H1 (cell line): ENCODE data around the gene MARK4. TPM values are rescaled to one million over a fixed set of nuclear protein-coding genes. Genes with fewer than 3 reads are reported as not detected.

Experiments used
- CTCF ChIA-PET: fragments of 300-600 bp; sonication (Branson Sonifier 250); formaldehyde crosslinking; loops from one replicate; lab custom pipeline; 2021; ENCODE audit not compliant: partially characterized antibody; lab: Charles Lee
- POLR2A ChIA-PET: fragments of 300-600 bp; sonication (Branson Sonifier 250); formaldehyde crosslinking; loops from one replicate; lab custom pipeline; 2021; ENCODE audit warnings: inconsistent platforms; ENCODE audit not compliant: partially characterized antibody; lab: Charles Lee
- DNase-seq, 2 experiments: peaks; one replicate each; pipeline versions ENCODE4 v3.0.0 to v3.0.0-alpha.2; 2010 to 2022; ENCODE audit warnings: low spot score in 2 of 2, low read depth in 1 of 2, mixed read lengths in 1 of 2
- FAIRE-seq: peaks from 2 replicates; lab custom pipeline; 2011; peaks lifted over from hg19 to GRCh38; lab: Jason Lieb, UNC
- H2AFZ ChIP-seq: 2 replicates; pipeline ENCODE4 v1.8.1; 2012; ENCODE audit warnings: low read length, inconsistent platforms
- H2AK5ac ChIP-seq: 2 replicates; pipeline ENCODE4 v1.6.1; 2013; ENCODE audit warnings: low read depth, low read length
- H2BK120ac ChIP-seq: replicated peaks from 2 replicates; pipeline ENCODE3; 2013; ENCODE audit warnings: low read depth, low read length, inconsistent platforms
- H2BK12ac ChIP-seq: 2 replicates; pipeline ENCODE4 v1.6.1; 2013; ENCODE audit warnings: low read depth, low read length
- H2BK15ac ChIP-seq: 2 replicates; pipeline ENCODE4 v1.6.1; 2013; ENCODE audit warnings: low read length
- H2BK20ac ChIP-seq: 2 replicates; pipeline ENCODE4 v1.6.1; 2013; ENCODE audit warnings: low read length
- H2BK5ac ChIP-seq: 2 replicates; pipeline ENCODE4 v1.6.1; 2013; ENCODE audit warnings: low read depth, low read length
- H3K14ac ChIP-seq: 2 replicates; pipeline ENCODE4 v1.6.1; 2013; ENCODE audit warnings: inconsistent platforms; ENCODE audit not compliant: insufficient read length
- H3K18ac ChIP-seq: 2 replicates; pipeline ENCODE4 v1.6.1; 2013; ENCODE audit warnings: low read length; ENCODE audit errors: extremely low read depth
- H3K23ac ChIP-seq: 2 replicates; pipeline ENCODE4 v1.6.1; 2013; ENCODE audit warnings: inconsistent platforms; ENCODE audit not compliant: insufficient read length
- H3K23me2 ChIP-seq: 2 replicates; pipeline ENCODE4 v1.6.1; 2013; ENCODE audit warnings: low read depth, low read length
- H3K27ac ChIP-seq: 2 replicates; pipeline ENCODE4 v1.6.1; 2011; ENCODE audit warnings: low read depth, low read length, inconsistent platforms
- H3K27me3 ChIP-seq, 4 experiments: replicated peaks in 1 of 4; 1 replicate in 1 of 4; 2 replicates in 3 of 4; pipeline versions ENCODE4 v1.6.1 to v1.8.1; 2011 to 2013; ENCODE audit warnings: low read length in 3 of 4, mild to moderate bottlenecking in 3 of 4, inconsistent platforms in 2 of 4, mixed read lengths in 2 of 4, moderate library complexity in 1 of 4; ENCODE audit not compliant: control insufficient read depth in 3 of 4, insufficient read depth in 3 of 4; ENCODE audit errors: extremely low read depth in 1 of 4
- H3K36me3 ChIP-seq, 4 experiments: 2 replicates each; pipeline versions ENCODE4 v1.6.1 to v1.8.1; 2011 to 2013; ENCODE audit warnings: mild to moderate bottlenecking in 4 of 4, low read length in 3 of 4, moderate library complexity in 2 of 4, control low read depth in 1 of 4, inconsistent platforms in 1 of 4; ENCODE audit not compliant: insufficient read depth in 4 of 4, control insufficient read depth in 2 of 4
- H3K4ac ChIP-seq: replicated peaks from 2 replicates; pipeline ENCODE3; 2013; ENCODE audit warnings: low read length, low read depth, mixed read lengths, inconsistent platforms; ENCODE audit not compliant: insufficient read length
- H3K4me1 ChIP-seq, 4 experiments: replicated peaks in 1 of 4; 1 replicate in 1 of 4; 2 replicates in 3 of 4; pipeline versions ENCODE4 v1.6.1 to v1.8.1; 2011 to 2013; ENCODE audit warnings: low read length in 3 of 4, inconsistent platforms in 2 of 4, mixed read lengths in 1 of 4; ENCODE audit not compliant: insufficient read depth in 4 of 4, control insufficient read depth in 3 of 4
- H3K4me2 ChIP-seq, 2 experiments: 2 replicates each; pipeline versions ENCODE4 v1.6.1 to v1.8.1; 2011 to 2013; ENCODE audit warnings: low read depth in 2 of 2, low read length in 2 of 2, control low read depth in 1 of 2, inconsistent platforms in 1 of 2, mild to moderate bottlenecking in 1 of 2; ENCODE audit not compliant: insufficient read depth in 1 of 2
- H3K4me3 ChIP-seq, 4 experiments: fragments of 200-600, 300-600 bp in 1 of 4; sonication (generic), shearing (Covaris generic), sonication (Bioruptor Twin) in 1 of 4; 2 replicates each; pipeline versions ENCODE4 v1.5.1 to v1.8.1; 2011 to 2016; ENCODE audit warnings: low read length in 4 of 4, low read depth in 3 of 4, control low read depth in 2 of 4, inconsistent platforms in 2 of 4, mild to moderate bottlenecking in 2 of 4, mixed read lengths in 1 of 4, moderate library complexity in 1 of 4; ENCODE audit not compliant: insufficient read depth in 2 of 4; ENCODE audit errors: extremely low read depth in 1 of 4
- H3K56ac ChIP-seq: replicated peaks from 2 replicates; pipeline ENCODE3; 2013; ENCODE audit warnings: low read depth, mild to moderate bottlenecking, mixed read lengths, low read length, inconsistent platforms; ENCODE audit not compliant: insufficient read length
- H3K79me1 ChIP-seq: 2 replicates; pipeline ENCODE4 v1.6.1; 2013; ENCODE audit warnings: low read depth, low read length, control low read depth
- H3K79me2 ChIP-seq, 2 experiments: 2 replicates each; pipeline versions ENCODE4 v1.6.1 to v1.8.1; 2012 to 2013; ENCODE audit warnings: low read length in 2 of 2, mild to moderate bottlenecking in 2 of 2, inconsistent platforms in 1 of 2; ENCODE audit not compliant: insufficient read depth in 2 of 2, control insufficient read depth in 1 of 2
- H3K9ac ChIP-seq, 4 experiments: replicated peaks in 1 of 4; 1 replicate in 1 of 4; 2 replicates in 3 of 4; pipeline versions ENCODE4 v1.6.1 to v1.8.1; 2011 to 2013; ENCODE audit warnings: low read depth in 3 of 4, low read length in 3 of 4, control low read depth in 2 of 4, mild to moderate bottlenecking in 2 of 4, moderate library complexity in 2 of 4, inconsistent platforms in 1 of 4; ENCODE audit errors: extremely low read depth in 1 of 4
- H3K9me3 ChIP-seq, 2 experiments: 2 replicates each; pipeline versions ENCODE4 v1.6.1 to v1.8.1; 2012 to 2013; ENCODE audit warnings: mild to moderate bottlenecking in 2 of 2, moderate library complexity in 2 of 2, control low read depth in 1 of 2, inconsistent platforms in 1 of 2, low read depth in 1 of 2, low read length in 1 of 2, mixed read lengths in 1 of 2; ENCODE audit not compliant: insufficient read depth in 2 of 2
- H4K20me1 ChIP-seq, 2 experiments: replicated peaks in 1 of 2; 2 replicates each; pipeline versions ENCODE3 to v1.8.1; 2011 to 2013; ENCODE audit warnings: inconsistent platforms in 2 of 2, low read length in 2 of 2, mild to moderate bottlenecking in 1 of 2; ENCODE audit not compliant: insufficient read depth in 2 of 2, control insufficient read depth in 1 of 2
- H4K5ac ChIP-seq: 2 replicates; pipeline ENCODE4 v1.6.1; 2013; ENCODE audit warnings: low read length, low read depth, mixed read lengths, inconsistent platforms; ENCODE audit not compliant: insufficient read length
- H4K8ac ChIP-seq: 2 replicates; pipeline ENCODE4 v1.8.0; 2013; ENCODE audit warnings: mild to moderate bottlenecking, moderate library complexity, low read length, inconsistent platforms; ENCODE audit not compliant: insufficient read depth; ENCODE audit errors: extremely low read depth
- H4K91ac ChIP-seq: replicated peaks from 2 replicates; pipeline ENCODE3; 2013; ENCODE audit warnings: low read length, mixed read lengths, inconsistent platforms; ENCODE audit not compliant: insufficient read length
- CTCF ChIP-seq, 3 experiments: IDR thresholded peaks; 1 replicate in 2 of 3; 2 replicates in 1 of 3; pipeline versions ENCODE4 v1.5.1 to v1.6.1; 2011; ENCODE audit warnings: low read length in 3 of 3, mild to moderate bottlenecking in 3 of 3, inconsistent platforms in 2 of 3, low read depth in 1 of 3, moderate library complexity in 1 of 3; ENCODE audit not compliant: insufficient read depth in 1 of 3; ENCODE audit errors: control extremely low read depth in 1 of 3
- NANOG ChIP-seq: IDR thresholded peaks from 2 replicates; pipeline ENCODE4 v1.6.1; 2011; ENCODE audit warnings: low read length, low read depth, mild to moderate bottlenecking, inconsistent platforms; ENCODE audit not compliant: insufficient read depth, poor library complexity, severe bottlenecking
- RBBP5 ChIP-seq: IDR thresholded peaks from 2 replicates; pipeline ENCODE4 v1.7.1; 2012; ENCODE audit warnings: low read depth, mild to moderate bottlenecking, inconsistent platforms, low read length, moderate library complexity, borderline replicate concordance
- SIN3A ChIP-seq, 2 experiments: IDR thresholded peaks in 1 of 2; conservative IDR thresholded peaks in 1 of 2; 2 replicates each; pipeline ENCODE4 v1.6.1; 2011 to 2012; ENCODE audit warnings: low read length in 2 of 2, improper control_type of control experiment in 1 of 2, low read depth in 1 of 2, mild to moderate bottlenecking in 1 of 2
- SIX5 ChIP-seq: IDR thresholded peaks from 2 replicates; pipeline ENCODE4 v1.6.1; 2011; ENCODE audit warnings: mild to moderate bottlenecking, low read depth, low read length
- SP1 ChIP-seq: IDR thresholded peaks from 2 replicates; pipeline ENCODE4 v1.6.1; 2011; ENCODE audit warnings: low read depth, low read length
- SP2 ChIP-seq: IDR thresholded peaks from 2 replicates; pipeline ENCODE4 v1.6.1; 2012; ENCODE audit warnings: mild to moderate bottlenecking, low read length, inconsistent platforms
- SRF ChIP-seq: IDR thresholded peaks from 2 replicates; pipeline ENCODE4 v1.6.1; 2011; ENCODE audit warnings: mild to moderate bottlenecking, low read depth, low read length, moderate library complexity
- WGBS, 2 experiments: shearing (Covaris generic) in 1 of 2; methylation state at CpG; one replicate each; pipeline versions ENCODE4 v1.1.6 to v1.1.7; 2013 to 2015; ENCODE audit warnings: low lambda C conversion rate in 2 of 2, mixed read lengths in 2 of 2, inconsistent platforms in 1 of 2, low coverage in 1 of 2, missing lambda C conversion rate in 1 of 2; ENCODE audit not compliant: insufficient replicate concordance in 2 of 2, insufficient coverage in 1 of 2, insufficient read length in 1 of 2; ENCODE audit errors: extremely low coverage in 1 of 2, missing lambda C conversion rate in 1 of 2; 5-methylcytosine and 5-hydroxymethylcytosine counted together
- polyA plus RNA-seq, 7 experiments: library from polyadenylated mRNA; depleted of rRNA in 3 of 7; stranded (reverse) in 5 of 7; unstranded in 2 of 7; fragments of >200 nt in 5 of 7; fragments of 200-250 nt in 2 of 7; gene quantifications; 1 replicate in 5 of 7; 2 replicates in 1 of 7; 4 replicates in 1 of 7; pipeline versions ENCODE4 v1.2.1 to v1.2.3, GENCODE V29; 2011 to 2013; ENCODE audit warnings: missing spikeins in 2 of 7, mixed read lengths in 2 of 7
- total RNA-seq: library from RNA; stranded (reverse); fragmentation: NEBNext Ultra II Directional; extraction: Animal tissue kit (Norgen Biotek cat#: 25700); gene quantifications from 2 replicates; pipeline ENCODE4 v1.2.1, GENCODE V29; 2021

Gene MARK4
- total and polyA plus RNA-seq, 2 of the 8 experiments (the other 6 are each of a cell fraction or from before 2014, with no cell fraction given), result 12.3 to 49.8 TPM

DNA sequence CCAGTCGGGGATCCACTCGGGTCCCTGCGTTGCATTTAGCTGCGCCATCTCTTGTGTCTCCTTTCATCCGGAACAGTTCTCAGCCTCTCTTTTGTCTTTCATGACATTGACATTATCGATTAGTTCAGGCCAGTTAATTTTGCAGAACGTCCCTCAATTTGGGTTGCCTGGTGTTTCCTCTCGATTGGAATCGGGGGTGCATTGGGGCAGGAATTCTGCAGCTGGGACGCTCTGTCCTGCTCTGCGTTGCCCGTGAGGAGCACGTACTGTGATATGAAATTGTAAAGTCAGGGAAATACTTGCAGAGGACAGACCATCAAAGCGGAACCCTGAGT is 22.4 kb downstream of the MARK4 start:
- DNase-seq (no peak), FAIRE-seq (no peak)
- Histone ChIP-seq H3K9me3 (no peaks in the 10 kb centered on the region), H2BK15ac (no peak overlapping the region), H4K91ac (no peak overlapping the region), H3K23ac (no peak overlapping the region), H3K4me3 (no peak overlapping the region), H3K23me2 (no peaks in the 10 kb centered on the region), H2BK20ac (no peak overlapping the region), H2AK5ac (no peak overlapping the region), H3K79me2 (no peaks in the 10 kb centered on the region), H3K36me3 (peaks cover 6 to 10% (median 7%) of the 10 kb centered on the region in 4 experiments; a peak in 4 of 8 replicates), H3K27me3 (no peaks in the 10 kb centered on the region), H3K4me2 (no peak overlapping the region), H3K18ac (no peak overlapping the region), H3K79me1 (no peaks in the 10 kb centered on the region), H2AFZ (no peak overlapping the region), H4K8ac (no peak overlapping the region), H2BK12ac (no peak overlapping the region), H3K9ac (no peak overlapping the region), H3K27ac (no peak overlapping the region), H3K14ac (no peak overlapping the region), H2BK5ac (no peak overlapping the region), H3K56ac (no peak overlapping the region), H3K4ac (no peak overlapping the region), H3K4me1 (no peaks in the 10 kb centered on the region), H4K20me1 (peaks cover 0 to 2% of the 10 kb centered on the region in 2 experiments), H4K5ac (no peak overlapping the region), H2BK120ac (no peak overlapping the region)
- ChIA-PET CTCF (interaction anchor here (0.8 kb wide), 1 partner anchor 17 kb away, joined by 3 read pairs; no protein-coding TSS in a partner anchor), POLR2A (no interaction called here)
- WGBS, 2 experiments, result 91% methylated on average over 14 of the region's 14 CpGs; no CpG with 5 or more reads in 1 of the 2 experiments
- no peak for TF ChIP-seq SRF
- no peak for TF ChIP-seq SP2
- no peak for TF ChIP-seq CTCF (IDR thresholded peaks at IDR 0.05; ENCODE audit: control extremely low read depth in 1 of 3, insufficient read depth in 1 of 3, low read depth in 1 of 3, low read length in 3 of 3)
- no peak for TF ChIP-seq SIX5
- no peak for TF ChIP-seq NANOG
- TF ChIP-seq SIN3A (conservative IDR thresholded peaks at IDR 0.05 in 1 of 2, IDR thresholded peaks at IDR 0.05 in 1 of 2; ENCODE audit: low read depth in 1 of 2, low read length in 2 of 2), result no peak
- no peak for TF ChIP-seq RBBP5
- no peak for TF ChIP-seq SP1
